Left cardiac atrium (tissue), 4 donors: ENCODE data around the gene MMP3. TPM values are rescaled to one million over a fixed set of nuclear protein-coding genes. Genes with fewer than 3 reads are reported as not detected.
"Not testable (repeated sequence)": the region's sequence is repeated elsewhere in the genome, so short reads cannot be mapped to it uniquely, and the experiment has no call there.

Experiments used
- ATAC-seq, 2 donors: fragments of 200-7000 bp; cut with Tn5 transposase; one replicate each; pipeline ENCODE4 v1.9.1; 2020; ENCODE audit warnings: mild to moderate bottlenecking in 2 of 2, moderate library complexity in 2 of 2
- DNase-seq: peaks from one replicate; pipeline ENCODE4 v3.0.0-alpha.2; 2020
- intact Hi-C, 2 donors: fragments of 100-400 bp; cut with DNase I; formaldehyde crosslinking; loops; one replicate each; pipeline versions ENCODE4 v1.14.1 to v1.15.1; 2022 to 2023
- long read RNA-seq: library from polyadenylated mRNA; unstranded; transcript quantifications from one replicate; pipeline ENCODE4 v2.0.0, GENCODE V29; 2021
- total RNA-seq, 2 donors: library from RNA; stranded (reverse); fragmentation: NEBNext Ultra II Directional; extraction: Animal tissue kit (Norgen Biotek cat#: 25700); gene quantifications; one replicate each; pipeline ENCODE4 v1.2.1, GENCODE V29; 2021
- donor health status: DM: no; HTN: yes; CAD: no.
- donor health status: DM: no; HTN: yes; CAD: no; lungs with severe emphysema.
- donor health status: DM: yes; HTN: yes; CAD: no.
- donor health status: Dilated cardiomyopathy.

Gene MMP3
- total RNA-seq = not detected
- long read RNA-seq = 0 reads

- DNase-seq = no peak
- no peak for ATAC-seq
- intact Hi-C loops = no loop called here
Observed at GRCh38 chr11:102843489-102843888, at the start of gene MMP3. TSS of gene MMP3 (minus strand) at chr11:102843609. CDS start at chr11:102843546, 63 bp downstream.

DNA sequence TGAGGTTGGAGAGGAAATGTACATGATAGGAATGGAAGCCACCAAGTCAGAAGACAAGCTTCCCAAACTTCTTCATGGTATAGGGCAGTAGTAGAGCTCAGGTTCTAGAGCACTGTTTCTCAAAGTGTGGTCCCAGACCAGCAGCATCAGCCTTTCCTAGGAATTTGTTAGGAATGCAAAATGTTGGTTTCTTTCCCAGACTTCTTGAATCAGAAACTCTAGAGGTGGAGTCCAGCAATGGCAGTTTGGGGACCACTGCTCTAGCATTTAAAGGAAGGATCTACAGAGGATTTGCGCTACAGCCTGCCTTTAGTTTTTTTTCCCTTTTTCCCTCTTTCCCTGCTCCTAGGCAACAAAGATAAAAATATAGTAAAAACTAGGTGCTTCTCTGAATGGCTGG is 48.3 kb upstream of the MMP3 start:
- intact Hi-C loops = no loop called here
- no peak for DNase-seq
- no peak for ATAC-seq

DNA sequence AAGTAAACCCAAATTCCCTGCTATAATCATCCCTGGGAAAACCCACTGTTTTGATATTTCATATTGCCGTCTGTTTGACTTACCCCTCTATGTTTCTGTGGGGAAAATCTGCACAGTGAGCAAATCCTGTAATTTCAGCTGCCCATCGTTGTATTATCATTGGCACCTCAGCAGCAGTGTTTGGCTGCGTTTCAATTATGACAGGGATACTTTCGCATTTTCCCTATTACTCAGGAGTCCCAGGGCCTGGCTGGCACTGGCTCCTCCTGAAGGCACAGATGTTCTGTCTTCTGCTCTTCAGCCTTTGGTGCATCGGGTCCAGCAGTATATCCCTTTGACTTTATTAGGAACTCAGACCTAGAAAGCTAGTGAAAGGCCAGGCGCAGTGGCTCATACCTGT is 43.6 kb upstream of the MMP3 start:
- DNase-seq (no peak), ATAC-seq (no peak)
- intact Hi-C loops = no loop called here

GRCh38 chr11:102883141-102883540 is 39.7 kb upstream of the MMP3 start:
- ATAC-seq (no peak), DNase-seq (no peak)
- intact Hi-C loops = no loop called here

GRCh38 chr11:102882389-102883024 is 39.1 kb upstream of the MMP3 start:
- no peak for DNase-seq
- ATAC-seq = peak in 1 of 2 donors; percentile 60
- intact Hi-C loops = no loop called here

- intact Hi-C loops = no loop called here
- DNase-seq (no peak), ATAC-seq (peak in 1 of 2 donors; percentile 23)
Observed at GRCh38 chr11:102879801-102880200, 36.4 kb upstream of the MMP3 start.

DNA sequence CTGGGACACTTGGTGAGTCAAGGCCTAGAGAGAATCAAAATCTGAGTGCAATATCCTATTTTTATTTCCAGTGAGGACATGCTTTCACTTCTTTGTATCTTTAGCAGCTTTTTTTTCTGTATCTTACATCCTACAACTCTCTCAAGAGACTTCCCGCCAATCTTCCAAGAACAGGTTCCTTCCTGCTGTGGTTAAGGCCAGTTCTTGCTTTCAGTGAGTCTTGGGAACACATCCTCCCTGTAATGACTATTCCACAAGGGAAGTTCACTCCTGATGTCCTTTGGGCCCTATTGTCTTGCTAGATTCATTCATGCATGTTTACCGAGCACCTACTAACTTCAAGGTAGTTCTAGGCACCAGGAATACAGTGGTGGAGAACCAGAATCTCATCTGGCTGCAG is 35.2 kb upstream of the MMP3 start:
- ATAC-seq (no peak), DNase-seq (no peak)
- intact Hi-C loops = no loop called here

- intact Hi-C loops = no loop called here
- DNase-seq (no peak), ATAC-seq (no peak)
Observed at GRCh38 chr11:102874852-102875251, 31.4 kb upstream of the MMP3 start, which contains the start of gene MMP12. TSS of gene MMP12 (minus strand) at chr11:102874982. CDS start at chr11:102874937, 45 bp downstream.

- intact Hi-C loops, ATAC-seq, DNase-seq: not testable (repeated sequence)
Observed at GRCh38 chr11:102869354-102869964, 26.1 kb upstream of the MMP3 start.

DNA sequence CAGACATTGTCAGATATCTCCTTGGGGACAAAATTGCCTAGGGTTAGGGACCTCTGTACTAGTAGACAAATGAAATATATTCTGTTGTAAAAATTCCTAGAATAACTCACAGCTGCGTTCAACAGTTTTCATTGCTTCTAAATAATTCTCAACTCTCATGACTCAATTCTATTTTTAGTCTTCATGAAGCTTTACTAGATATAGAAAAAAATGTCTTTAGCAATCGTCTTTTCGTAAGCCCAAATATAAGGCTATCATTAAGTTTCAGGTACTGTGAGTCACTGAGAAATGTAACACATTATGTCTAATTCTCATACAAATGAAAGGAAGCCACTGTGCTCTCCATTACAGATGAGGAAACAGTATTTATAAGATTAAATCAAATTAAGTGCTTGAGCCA is 24.9 kb upstream of the MMP3 start:
- no peak for DNase-seq
- intact Hi-C loops = no loop called here
- ATAC-seq = no peak

DNA sequence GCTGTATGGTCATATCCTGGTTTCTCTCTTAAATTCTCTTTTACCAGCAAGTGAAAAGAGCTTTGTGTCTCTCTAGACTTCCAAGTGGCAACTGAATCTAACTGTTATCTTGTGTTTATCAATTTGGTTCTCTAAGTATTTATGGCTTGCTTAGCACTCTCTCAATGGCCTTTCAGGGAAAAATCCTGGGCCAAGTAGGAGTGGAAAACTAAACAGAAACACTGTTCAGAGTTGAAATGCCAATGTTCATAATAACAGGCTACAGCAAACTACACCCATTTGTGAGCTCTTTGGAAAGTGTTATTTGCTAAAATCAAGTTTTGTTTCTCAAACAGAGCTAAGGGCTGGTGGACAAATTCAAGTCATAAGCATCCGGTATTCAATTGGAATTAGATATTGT is 21.3 kb upstream of the MMP3 start:
- intact Hi-C loops = no loop called here

DNA sequence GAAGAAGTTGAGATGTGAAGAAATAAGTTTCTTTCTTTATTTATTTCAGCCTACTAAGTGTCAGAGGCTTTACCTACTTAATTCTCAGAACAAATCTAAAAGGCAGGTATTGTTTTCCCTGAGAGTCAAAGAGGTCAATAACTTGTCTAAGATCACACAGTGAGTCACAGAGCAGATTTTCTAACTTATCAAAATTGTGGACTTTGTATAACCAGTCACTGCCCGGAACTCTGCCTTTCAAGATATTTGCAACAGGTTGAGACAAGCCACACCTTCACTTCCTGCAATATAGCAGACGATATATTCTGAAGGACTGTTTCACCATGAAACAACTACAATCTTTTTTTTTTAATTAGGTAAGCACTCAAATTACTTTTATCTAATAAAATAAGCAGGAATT is 10.5 kb upstream of the MMP3 start:
- no peak for DNase-seq
- ATAC-seq = no peak
- intact Hi-C loops = no loop called here

More for the DNA sequence above, 21.3 kb upstream of the MMP3 start:
- ATAC-seq = no peak
- no peak for DNase-seq

GRCh38 chr11:102853055-102853454 is 9.6 kb upstream of the MMP3 start:
- ATAC-seq = no peak
- intact Hi-C loops = no loop called here
- DNase-seq = no peak

DNA sequence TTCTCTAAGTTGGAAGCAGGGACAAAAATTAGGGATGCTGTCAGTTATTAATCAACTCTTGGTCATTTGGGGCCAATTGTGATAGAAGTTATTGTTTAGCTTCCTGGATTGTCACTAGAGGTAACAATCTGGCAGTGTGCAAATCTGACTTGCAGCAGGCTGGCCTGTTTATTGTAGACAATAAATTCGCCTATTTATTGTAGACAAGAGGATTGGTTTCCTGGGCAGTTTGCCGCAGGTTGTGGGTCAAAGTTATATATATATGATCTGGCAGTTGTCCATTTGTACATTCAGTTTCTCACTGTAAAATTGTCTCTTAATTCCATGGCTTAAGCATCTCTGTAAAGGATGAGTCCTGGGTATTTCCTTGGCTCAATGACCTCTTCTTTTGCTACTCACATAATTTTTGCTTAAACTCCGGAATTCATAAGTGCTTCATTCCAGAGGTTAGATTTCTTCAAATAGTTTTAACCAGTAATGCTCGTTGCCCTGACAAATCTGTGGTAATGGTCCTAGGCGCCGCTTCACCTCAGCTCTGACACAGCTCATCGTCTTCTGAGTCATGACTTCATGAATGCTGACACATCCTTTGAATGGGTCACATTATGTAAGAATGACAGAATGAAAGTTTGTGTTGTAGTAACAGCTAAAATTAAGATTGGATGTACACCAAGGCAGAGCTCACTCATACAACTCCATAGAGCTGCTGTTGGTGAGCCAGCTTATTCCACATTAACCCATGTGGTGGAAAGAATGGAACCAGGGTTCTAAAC is 7.8 kb upstream of the MMP3 start:
- intact Hi-C loops = no loop called here
- no peak for ATAC-seq
- DNase-seq = no peak

DNA sequence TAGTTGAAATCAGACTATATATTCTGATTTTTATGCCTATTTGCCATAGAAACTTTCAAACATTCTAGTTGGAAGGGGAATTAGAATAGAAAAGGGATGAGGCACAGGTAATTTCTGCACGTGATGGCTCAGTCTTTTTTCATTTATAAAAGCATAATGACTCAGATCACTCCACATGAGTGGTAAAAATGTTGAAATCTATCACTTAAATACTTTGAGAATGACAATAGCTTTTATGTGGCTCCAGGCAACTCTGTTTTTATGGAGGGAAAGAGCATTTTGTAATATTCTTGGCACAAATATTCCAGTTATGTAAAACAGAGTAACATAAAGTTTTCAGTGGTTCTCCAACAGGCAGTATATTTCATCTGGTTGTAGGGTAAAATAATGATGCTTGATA is 5.9 kb upstream of the MMP3 start:
- intact Hi-C loops = no loop called here
- ATAC-seq (no peak), DNase-seq (no peak)

DNA sequence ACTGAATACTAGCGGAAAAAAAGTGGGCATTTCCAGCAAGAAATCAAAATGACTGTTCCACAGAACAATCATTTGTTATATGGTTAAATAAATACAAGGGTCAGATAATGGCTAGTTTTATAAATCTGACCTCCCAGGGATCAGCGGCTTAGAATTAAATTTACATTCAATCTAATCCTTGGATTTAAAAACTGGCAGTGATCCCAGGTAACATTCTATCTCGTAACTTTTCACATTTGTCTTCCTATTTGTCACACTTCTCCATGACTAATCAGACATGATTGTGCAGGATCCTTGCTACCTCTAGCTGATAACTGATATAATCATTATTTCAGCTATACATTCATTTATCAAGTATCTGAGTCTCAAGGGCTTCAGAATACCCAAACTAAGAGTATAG is 2.9 kb upstream of the MMP3 start:
- intact Hi-C loops = no loop called here
- DNase-seq = no peak
- no peak for ATAC-seq

DNA sequence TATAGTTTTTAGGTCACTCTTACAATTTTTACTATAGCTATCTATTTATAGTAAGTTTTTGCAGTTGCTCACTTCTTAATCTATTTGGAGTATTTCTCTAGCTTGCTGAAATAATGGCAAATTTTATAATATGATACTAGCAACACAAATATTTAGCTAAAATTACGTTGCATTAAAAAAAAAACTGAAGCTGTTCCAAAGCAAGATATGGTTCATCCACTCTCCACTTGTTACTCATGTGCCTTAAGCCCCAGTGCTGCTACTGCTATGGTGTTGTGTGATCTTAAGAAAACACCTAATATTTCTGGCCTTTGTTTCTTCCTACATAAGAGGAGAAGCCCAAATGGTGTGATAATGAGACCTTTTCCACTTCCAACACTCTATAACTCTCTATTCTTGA is 479 bp downstream of the MMP3 start:
- intact Hi-C loops = no loop called here
- no peak for ATAC-seq

GRCh38 chr11:102840018-102840417 is 3.4 kb downstream of the MMP3 start:
- ATAC-seq (no peak), DNase-seq (no peak)
- intact Hi-C loops = no loop called here

More for the DNA sequence above, 479 bp downstream of the MMP3 start:
- no peak for DNase-seq

GRCh38 chr11:102837646-102838045 is 5.8 kb downstream of the MMP3 start:
- intact Hi-C loops = no loop called here
- DNase-seq (no peak), ATAC-seq (no peak)

GRCh38 chr11:102837156-102837555 is 6.3 kb downstream of the MMP3 start:
- intact Hi-C loops = no loop called here

More at GRCh38 chr11:102837156-102837555, 6.3 kb downstream of the MMP3 start:
- ATAC-seq (no peak), DNase-seq (no peak)
